ENCODE results near the gene KDM1B. TPM values are rescaled to one million over a fixed set of nuclear protein-coding genes. Genes with fewer than 3 reads are reported as not detected.

Gene KDM1B
- total RNA-seq, 1 experiment from 2014 or later = 9.5 TPM

- H3K4me3 ChIP-seq (ENCODE audit: low read depth, low read length) = no peak overlapping the region
- ChIA-PET CTCF (no interaction called here), POLR2A (no interaction called here)
- no peak overlapping the region for H3K27ac Mint-ChIP-seq (ENCODE audit: unreplicated experiment)
- H3K27me3 Mint-ChIP-seq (ENCODE audit: insufficient read depth, unreplicated experiment) = no peaks in the 10 kb centered on the region
- H3K4me3 Mint-ChIP-seq (ENCODE audit: unreplicated experiment) = peak overlapping the region; percentile 95
- no peaks in the 10 kb centered on the region for H3K27me3 ChIP-seq (replicated peaks; ENCODE audit: control insufficient read depth, insufficient read depth, low read length)
- H3K9me3 ChIP-seq = no peaks in the 10 kb centered on the region
- no TSS peak for BruUV-seq (replicated peaks)
- intact Hi-C loops (cut with micrococcal nuclease; ENCODE audit: unreplicated experiment) = loop anchor here (5.0 kb wide), 1 partner anchor 103 kb away; the partner anchor contains the start of genes KDM1B and TPMT
- DNase-seq = no peak
- peaks cover 2% of the 10 kb centered on the region; the same call in 1 of the 2 replicates for H3K36me3 ChIP-seq (ENCODE audit: control insufficient read depth, insufficient read depth, low read length)
- peaks cover 7% of the 10 kb centered on the region for H3K4me1 Mint-ChIP-seq (ENCODE audit: low read depth, unreplicated experiment)
- H3K9me3 Mint-ChIP-seq (ENCODE audit: unreplicated experiment) = no peaks in the 10 kb centered on the region
- TF ChIP-seq CTCF (IDR thresholded peaks at IDR 0.05; ENCODE audit: insufficient read depth in 1 of 2, low read depth in 1 of 2, low read length in 1 of 2, severe bottlenecking in 1 of 2, unreplicated experiment in 1 of 2) = no peak
- H3K4me1 ChIP-seq = peaks cover 11% of the 10 kb centered on the region
- H3K36me3 Mint-ChIP-seq (ENCODE audit: insufficient read depth, unreplicated experiment) = peaks cover 58% of the 10 kb centered on the region
Observed at GRCh38 chr6:18260448-18261106, 105.4 kb downstream of the KDM1B start.

DNA sequence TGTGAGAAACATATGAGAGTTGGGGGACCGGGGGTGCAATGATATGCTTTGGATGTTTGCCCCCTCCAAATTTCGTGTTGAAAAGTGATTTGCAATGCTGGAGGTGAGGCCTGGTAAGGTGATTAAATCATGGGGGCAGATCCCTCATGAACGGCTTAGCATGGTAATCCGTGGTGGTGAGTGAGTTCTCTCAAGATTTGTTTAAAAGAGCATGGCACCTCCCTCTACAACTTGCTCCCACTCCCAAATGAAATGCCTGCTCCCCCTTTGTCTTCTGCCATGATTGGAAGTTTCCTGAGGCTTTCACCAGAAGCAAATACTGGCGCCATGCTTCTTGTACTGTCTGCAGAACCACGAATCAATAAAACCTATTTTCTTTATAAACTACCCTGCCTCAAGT lies 106.7 kb downstream of the KDM1B start:
- H3K4me1 ChIP-seq = peaks cover 12% of the 10 kb centered on the region
- TF ChIP-seq CTCF (IDR thresholded peaks at IDR 0.05; ENCODE audit: insufficient read depth in 1 of 2, low read depth in 1 of 2, low read length in 1 of 2, severe bottlenecking in 1 of 2, unreplicated experiment in 1 of 2) = no peak
- H3K36me3 Mint-ChIP-seq (ENCODE audit: insufficient read depth, unreplicated experiment) = peaks cover 48% of the 10 kb centered on the region
- no peak overlapping the region for H3K27ac Mint-ChIP-seq (ENCODE audit: unreplicated experiment)
- no peaks in the 10 kb centered on the region for H3K9me3 ChIP-seq
- H3K36me3 ChIP-seq (ENCODE audit: control insufficient read depth, insufficient read depth, low read length) = peaks cover 2% of the 10 kb centered on the region; the same call in 1 of the 2 replicates
- H3K4me3 ChIP-seq (ENCODE audit: low read depth, low read length) = no peak overlapping the region
- no peaks in the 10 kb centered on the region for H3K27me3 Mint-ChIP-seq (ENCODE audit: insufficient read depth, unreplicated experiment)
- no peaks in the 10 kb centered on the region for H3K9me3 Mint-ChIP-seq (ENCODE audit: unreplicated experiment)
- no peaks in the 10 kb centered on the region for H3K27me3 ChIP-seq (replicated peaks; ENCODE audit: control insufficient read depth, insufficient read depth, low read length)
- POLR2A ChIA-PET = no interaction called here
- H3K4me1 Mint-ChIP-seq (ENCODE audit: low read depth, unreplicated experiment) = peaks cover 8% of the 10 kb centered on the region
- CTCF ChIA-PET = no interaction called here
- intact Hi-C loops (cut with micrococcal nuclease; ENCODE audit: unreplicated experiment) = loop anchor here (5.0 kb wide), 1 partner anchor 105 kb away; the partner anchor contains the start of genes KDM1B and TPMT
- BruUV-seq (replicated peaks) = no TSS peak
- no peak for DNase-seq
- peak overlapping the region; percentile 95 for H3K4me3 Mint-ChIP-seq (ENCODE audit: unreplicated experiment)

DNA sequence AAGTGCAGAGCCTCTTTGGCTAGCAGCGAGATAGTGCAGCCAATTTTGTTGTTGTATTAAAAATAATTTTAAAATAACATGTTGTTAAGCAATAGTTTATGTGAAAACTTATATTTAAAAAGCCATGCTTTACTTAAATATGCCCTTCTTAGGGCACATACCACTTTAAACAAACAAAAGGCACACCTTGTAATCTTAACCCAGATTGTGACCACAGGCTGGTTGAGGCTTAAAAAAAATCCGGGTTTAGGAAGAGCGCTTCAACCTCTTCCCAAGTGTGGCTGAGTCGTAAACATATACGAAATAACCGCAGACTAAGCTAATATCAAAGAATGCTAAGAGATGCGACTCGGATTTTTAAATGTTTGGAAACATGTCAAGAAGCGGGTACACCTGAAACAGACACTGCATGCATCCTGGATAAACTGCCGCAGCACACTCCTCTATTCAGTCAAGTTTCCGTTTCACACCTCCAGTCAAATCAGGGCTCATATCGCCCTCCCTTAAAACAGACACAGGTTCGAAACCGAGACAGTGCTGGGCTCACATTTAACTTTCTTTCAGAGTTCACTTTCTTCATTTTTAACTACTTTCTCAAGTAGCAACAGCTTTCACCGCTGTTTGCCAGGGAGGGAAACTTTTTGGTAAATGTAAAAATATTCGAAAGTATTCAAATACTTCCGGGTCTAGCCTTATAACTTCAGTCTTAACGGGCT lies 107.6 kb downstream of the KDM1B start:
- CTCF ChIA-PET = no interaction called here

More for the DNA sequence above, 107.6 kb downstream of the KDM1B start:
- Mint-ChIP-seq H3K9me3 (ENCODE audit: unreplicated experiment) (no peaks in the 10 kb centered on the region), H3K27ac (ENCODE audit: unreplicated experiment) (peak overlapping the region; percentile 93), H3K4me1 (ENCODE audit: low read depth, unreplicated experiment) (peaks cover 8% of the 10 kb centered on the region), H3K4me3 (ENCODE audit: unreplicated experiment) (peak overlapping the region; percentile 95), H3K27me3 (ENCODE audit: insufficient read depth, unreplicated experiment) (no peaks in the 10 kb centered on the region), H3K36me3 (ENCODE audit: insufficient read depth, unreplicated experiment) (peaks cover 38% of the 10 kb centered on the region)
- intact Hi-C loops (cut with micrococcal nuclease; ENCODE audit: unreplicated experiment) = loop anchor here (5.0 kb wide), 1 partner anchor 106 kb away; the partner anchor contains the start of genes KDM1B and TPMT
- Histone ChIP-seq H3K4me3 (ENCODE audit: low read depth, low read length) (peak overlapping the region; percentile 95), H3K4me1 (peaks cover 12% of the 10 kb centered on the region), H3K27me3 (replicated peaks; ENCODE audit: control insufficient read depth, insufficient read depth, low read length) (no peaks in the 10 kb centered on the region), H3K9me3 (no peaks in the 10 kb centered on the region), H3K36me3 (ENCODE audit: control insufficient read depth, insufficient read depth, low read length) (no peaks in the 10 kb centered on the region)
- DNase-seq = no peak
- no peak for TF ChIP-seq CTCF (IDR thresholded peaks at IDR 0.05; ENCODE audit: insufficient read depth in 1 of 2, low read depth in 1 of 2, low read length in 1 of 2, severe bottlenecking in 1 of 2, unreplicated experiment in 1 of 2)
- BruUV-seq (replicated peaks) = TSS peak; percentile 70
- POLR2A ChIA-PET = no interaction called here

Data from Caco-2 (cell line).